T-helper 1 cell treated with Interleukin-12 subunit alpha and Interleukin-12 subunit beta and Interleukin-4 antibody, amounts not matched to agents 30 ng/mL and 1 ng/mL, for 36 hours (primary cell): Measurements from ENCODE around the gene ZNF790. TPM values are rescaled to one million over a fixed set of nuclear protein-coding genes. Genes with fewer than 3 reads are reported as not detected.

ENCODE experiments used
- intact Hi-C: fragments of 100-400 bp; cut with micrococcal nuclease; formaldehyde crosslinking; loops from one replicate; pipeline ENCODE4 v1.15.1; 2024
- total RNA-seq: library from RNA; stranded (reverse); gene quantifications from 2 replicates; pipeline ENCODE4 v1.2.3, GENCODE V29; 2022

The ZNF790 gene
- total RNA-seq: 5.7 and 6.6 TPM in 2 replicates

DNA sequence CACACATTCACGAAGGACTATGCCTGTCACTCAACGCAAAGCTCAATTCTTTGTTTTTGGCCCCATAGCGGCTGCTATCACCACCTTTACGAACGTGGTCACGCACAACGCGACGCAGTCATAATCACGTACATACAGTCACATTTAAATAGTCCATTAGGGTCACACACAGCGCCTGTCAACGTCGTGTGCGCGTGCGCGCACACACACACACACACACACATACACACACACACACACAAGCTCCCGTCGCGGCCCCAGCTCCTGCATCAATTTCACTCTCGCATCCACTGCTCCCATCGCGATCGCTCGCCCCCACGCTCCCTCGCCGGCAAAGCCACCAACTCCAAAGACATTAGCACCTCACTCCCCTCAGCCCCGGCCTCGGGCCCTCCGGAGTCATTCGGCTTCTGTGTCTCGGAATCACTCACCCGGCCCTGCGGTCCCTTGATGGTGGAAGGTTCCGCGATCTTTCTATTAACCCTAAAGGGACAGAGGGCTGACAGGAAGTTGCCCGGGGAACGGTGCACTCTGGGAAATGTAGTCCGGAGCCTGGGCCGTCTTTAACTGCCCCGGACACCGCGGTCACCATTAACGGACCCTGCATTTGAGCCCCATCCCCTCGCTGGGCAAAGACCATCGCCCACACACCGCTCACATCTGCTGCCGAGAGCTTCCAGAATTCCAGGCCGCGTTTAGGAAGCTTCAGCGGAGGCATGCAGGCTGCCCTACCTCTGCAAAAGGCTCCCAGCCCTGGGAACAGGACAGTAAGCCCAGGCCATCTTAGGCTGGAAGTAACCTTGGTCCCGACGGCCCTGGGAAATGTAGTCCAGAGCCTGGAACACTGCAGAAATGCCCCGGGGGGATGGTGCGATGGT is at the start of gene ZNF790:
ZNF790 (minus strand) TSS at position 482 of the 878 bp plus-strand sequence. CDS start 12,768 bp downstream, outside the sequence.
- intact Hi-C loops: loop anchor here (1.0 to 10.0 kb wide), 18 partner anchors 12 to 817 kb away; partner anchors contain the start of genes ZFP14, ZFP30, ZNF146 and ZNF260

DNA sequence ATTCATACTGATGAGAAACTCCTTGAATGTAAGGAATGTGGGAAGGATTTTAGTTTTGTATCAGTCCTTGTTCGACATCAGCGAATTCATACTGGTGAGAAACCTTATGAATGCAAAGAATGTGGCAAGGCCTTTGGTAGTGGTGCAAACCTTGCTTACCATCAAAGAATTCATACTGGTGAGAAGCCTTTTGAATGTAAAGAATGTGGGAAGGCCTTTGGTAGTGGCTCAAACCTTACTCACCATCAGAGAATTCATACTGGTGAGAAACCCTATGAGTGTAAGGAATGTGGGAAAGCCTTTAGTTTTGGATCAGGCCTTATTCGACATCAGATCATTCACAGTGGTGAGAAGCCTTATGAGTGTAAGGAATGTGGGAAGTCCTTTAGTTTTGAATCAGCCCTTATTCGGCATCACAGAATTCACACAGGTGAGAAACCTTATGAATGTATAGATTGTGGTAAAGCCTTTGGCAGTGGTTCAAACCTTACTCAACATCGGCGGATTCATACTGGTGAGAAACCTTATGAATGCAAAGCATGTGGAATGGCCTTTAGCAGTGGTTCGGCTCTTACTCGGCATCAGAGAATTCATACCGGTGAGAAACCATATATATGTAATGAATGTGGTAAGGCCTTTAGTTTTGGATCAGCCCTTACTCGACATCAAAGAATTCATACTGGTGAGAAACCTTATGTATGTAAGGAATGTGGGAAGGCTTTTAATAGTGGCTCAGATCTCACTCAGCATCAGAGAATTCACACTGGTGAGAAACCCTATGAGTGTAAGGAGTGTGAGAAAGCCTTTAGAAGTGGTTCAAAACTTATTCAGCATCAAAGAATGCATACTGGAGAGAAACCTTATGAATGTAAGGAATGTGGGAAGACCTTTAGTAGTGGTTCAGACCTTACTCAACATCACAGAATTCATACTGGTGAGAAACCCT is 39.1 kb upstream of the ZNF790 start:
- intact Hi-C loops: no loop called here

DNA sequence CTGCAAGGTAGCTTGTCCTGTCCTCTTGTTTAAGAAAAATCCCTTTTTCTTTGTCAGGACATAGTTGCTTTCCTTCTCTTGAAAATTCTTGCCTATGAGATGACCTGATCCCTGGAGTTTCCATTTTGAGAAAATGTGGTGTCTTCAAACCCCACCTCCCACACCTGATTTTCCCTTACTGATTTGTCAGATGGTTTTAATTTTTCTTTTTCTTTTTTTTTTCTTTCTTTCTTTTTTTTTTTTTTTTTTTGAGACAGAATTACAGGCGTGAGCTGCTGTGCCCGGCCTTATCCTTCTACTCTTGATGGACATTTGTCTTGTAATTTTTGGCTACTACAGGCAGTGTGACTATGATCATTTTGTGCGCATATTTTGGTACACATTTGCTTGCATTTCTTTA is 13.7 kb upstream of the ZNF790 start:
- intact Hi-C loops: loop anchor here (1.0 to 10.0 kb wide), 5 partner anchors 247 to 725 kb away; partner anchors contain the start of genes ZNF382, ZNF527 and ZNF585A

DNA sequence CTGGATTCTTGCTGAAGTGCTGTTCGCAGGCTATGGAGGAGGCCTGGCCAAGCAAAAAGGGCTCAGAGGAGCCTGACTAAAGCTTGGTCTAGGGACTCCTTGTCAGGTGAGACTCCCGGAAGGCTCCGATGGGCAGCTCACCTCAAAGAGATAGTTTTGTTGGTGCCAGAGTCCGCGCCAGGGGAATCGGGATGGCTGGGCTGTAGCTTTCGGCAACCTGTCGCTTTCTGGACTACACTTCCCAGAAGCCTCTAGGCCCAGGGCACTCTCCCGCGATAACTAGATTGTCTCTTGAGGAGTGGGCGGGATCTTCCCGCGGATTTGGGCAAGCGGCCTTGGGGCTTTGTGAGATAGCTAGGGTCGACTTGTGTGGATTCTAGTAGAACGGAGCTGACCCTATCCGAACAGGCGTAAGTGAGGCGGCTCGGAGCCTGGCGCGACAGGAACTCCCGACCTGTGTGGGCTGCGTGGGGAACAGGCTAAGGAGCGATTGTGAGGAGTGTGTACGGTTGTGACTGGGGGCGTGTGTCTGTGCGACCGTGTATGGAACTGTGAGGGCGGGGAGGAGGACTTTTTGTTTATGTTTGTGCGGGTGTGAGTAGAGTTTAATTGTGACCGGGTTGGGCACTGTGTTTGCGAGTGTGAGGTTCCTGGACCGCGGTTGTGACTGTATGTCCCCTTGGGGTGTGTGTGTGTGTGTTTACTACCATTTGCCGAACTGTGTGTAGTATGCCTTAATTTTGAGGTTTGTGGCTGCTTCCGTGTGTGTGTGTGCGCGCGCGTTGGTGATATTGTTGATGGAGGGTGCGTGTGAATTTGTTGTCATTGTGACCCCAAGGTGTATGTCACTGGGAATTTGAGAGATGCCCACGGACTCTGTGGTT is 12.6 kb upstream of the ZNF790 start, which contains the start of gene ZNF345:
ZNF345 (plus strand) TSS at position 318 of the 884 bp plus-strand sequence. CDS start 25,955 bp downstream, outside the sequence.
- intact Hi-C loops: loop anchor here (1.0 to 10.0 kb wide), 24 partner anchors 12 to 928 kb away; partner anchors contain the start of genes ZFP14, ZFP82, ZNF260 and ZNF382

DNA sequence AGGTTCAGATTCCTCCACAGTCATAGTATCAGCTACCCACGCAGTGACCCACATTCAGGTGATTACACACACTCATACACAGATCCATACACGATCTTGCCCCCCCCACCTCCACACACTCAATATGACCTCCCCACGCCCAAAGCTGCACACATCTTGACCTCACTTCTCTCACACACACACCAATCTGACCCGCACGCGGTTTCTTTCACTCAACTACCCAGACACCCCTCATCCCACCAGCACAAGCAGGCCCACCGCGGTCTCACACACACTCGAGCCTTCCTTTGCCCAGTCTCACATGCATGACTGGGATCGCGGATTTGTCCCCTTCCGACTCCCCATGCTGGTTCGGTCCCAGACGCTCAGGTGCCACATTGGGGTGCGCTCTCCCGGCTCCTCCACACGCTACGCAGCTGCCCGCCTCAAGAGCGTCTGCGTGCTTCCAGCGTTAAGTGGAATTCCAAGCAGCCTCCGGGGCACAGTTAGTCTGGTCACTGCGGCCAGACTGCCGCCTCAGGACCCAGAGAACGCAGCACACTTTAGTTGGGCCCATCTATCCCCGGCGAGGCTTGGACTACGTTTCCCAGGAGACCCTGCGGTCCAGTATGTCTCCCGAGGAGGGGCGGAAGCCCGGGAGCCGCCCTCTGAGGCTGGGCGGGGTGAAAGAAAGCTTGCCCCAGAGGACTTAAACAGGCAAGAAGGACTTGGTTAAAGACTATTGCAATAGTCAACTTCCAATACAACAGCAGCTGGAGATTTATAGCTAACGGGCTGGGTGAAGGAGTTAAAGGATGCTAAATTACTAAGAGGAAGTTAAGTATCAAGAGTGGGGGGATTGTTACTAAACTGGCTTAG is 11.7 kb upstream of the ZNF790 start:
- intact Hi-C loops: loop anchor here (1.0 to 10.0 kb wide), 23 partner anchors 12 to 929 kb away; partner anchors contain the start of genes ZFP14, ZFP82, ZNF260 and ZNF382

DNA sequence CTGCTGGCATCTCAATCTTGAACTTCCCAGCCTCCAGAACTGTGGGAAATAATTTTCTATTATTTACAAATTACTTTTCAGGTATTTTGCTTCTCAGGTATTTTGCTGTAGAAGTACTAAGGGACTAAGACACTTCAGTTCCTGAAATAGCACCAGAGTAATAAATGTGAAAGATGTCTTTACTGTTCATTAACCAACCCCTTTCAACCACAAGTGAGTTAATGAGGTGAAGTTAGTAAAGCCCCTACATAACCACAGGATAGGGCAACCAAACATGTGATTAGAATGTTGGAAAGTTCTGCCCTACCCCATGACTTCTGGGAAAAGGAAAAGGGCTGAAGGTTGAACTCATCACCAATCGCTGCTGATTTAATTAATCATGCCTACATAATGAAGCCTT is 9.8 kb upstream of the ZNF790 start:
- intact Hi-C loops: no loop called here

DNA sequence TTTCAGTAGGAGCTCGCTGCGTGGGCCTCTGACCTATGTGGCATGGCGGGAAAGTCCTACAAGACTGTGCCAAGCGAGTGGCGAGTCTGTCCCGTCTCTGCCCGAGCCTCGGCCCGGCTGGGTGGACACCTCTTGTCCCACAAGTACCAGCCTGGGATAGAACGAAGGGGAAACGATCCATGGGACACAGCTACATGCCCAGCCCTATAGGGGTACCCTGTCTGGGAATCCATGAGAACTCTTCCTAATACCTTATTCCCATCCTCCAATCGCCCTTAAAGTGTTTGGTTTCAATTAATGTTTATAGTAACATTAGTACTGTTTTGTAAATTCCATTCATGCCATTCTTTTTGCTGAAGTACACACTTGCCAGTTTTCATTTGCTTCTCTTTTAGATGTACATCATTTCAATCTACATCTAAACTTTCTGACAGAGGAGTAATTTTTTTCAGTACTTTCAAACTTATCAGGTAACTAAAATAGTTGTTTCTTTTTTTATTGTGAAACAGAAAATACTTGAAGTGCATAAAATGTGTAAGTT is 667 bp upstream of the ZNF790 start:
- intact Hi-C loops: loop anchor here (1.0 to 10.0 kb wide), 18 partner anchors 11 to 816 kb away; partner anchors contain the start of genes ZFP14, ZFP30, ZNF146 and ZNF260

DNA sequence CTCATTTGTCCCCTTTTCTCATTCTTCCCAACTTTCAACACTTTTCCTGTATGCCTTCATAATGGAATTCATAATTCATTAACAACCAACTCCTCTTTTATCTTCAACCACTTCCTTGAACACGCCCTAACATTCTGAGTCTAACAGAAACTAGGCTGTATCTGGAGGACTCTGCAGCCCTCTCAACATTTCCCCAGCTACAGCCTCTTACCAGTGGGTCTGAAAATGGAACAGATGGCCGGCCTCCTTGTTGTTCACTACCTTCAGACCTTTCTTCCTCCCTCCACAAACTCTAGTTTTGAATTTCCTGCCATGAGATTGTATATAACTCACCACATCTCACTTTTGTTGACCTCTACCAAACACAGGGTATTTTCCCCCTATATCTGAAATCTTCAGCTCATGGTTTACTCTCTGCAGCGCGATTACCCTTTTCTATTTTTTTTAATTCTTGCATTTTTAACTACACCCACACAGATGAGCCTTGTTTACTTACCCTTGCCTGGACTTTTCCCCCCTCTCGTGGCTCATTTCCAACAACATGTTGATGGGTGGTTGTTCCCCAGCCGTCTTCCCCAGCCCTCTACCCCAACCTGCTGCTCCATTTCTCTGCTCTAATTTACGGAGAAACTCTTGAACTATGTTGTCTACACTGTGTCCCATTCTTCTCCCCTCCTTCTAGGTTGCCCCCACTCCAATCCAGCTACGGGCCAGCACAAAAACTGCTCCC is 846 bp downstream of the ZNF790 start:
- intact Hi-C loops: loop anchor here (5.0 to 10.0 kb wide), 4 partner anchors 265 to 817 kb away; partner anchors contain the start of genes ZFP30, ZNF383 and ZNF529

DNA sequence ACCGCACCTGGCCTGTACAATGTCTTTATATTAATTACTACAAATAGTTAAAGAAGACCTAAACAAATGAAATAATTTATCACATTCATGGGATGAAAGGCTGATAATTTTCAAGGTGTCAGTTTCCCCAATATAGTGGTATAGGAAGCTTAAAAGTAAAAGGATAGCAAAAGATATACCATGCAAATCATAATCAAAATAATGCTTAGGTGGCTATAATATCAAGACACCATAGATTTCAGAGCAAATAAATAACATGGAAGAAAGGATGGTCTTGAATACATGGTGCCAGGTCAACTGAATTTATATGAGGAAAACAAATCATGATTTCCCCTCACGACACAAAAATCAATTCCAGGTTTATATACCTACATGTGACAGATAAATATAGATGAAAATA is 4.8 kb downstream of the ZNF790 start:
- intact Hi-C loops: loop anchor here (10.0 kb wide), 1 partner anchor 821 kb away; the partner anchor contains the start of gene ZFP30

DNA sequence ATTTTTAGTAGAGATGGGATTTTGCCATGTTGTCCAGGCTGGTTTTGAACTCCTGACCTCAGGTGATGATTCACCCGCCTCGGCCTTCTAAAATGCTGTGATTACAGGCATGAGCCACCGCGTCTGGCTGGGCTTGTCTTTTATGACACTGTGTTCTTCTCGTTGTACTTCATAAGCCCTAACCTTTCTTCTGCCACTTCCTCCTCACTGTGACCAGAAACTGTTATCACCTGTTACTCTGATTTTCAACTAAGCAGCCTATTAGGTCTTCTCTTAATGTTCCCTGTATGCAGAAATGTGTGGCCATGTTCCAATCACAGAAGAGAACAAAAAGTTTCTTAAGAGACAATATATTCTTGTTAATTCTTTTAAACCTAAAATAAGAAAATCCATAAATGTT is 16.4 kb downstream of the ZNF790 start:
- intact Hi-C loops: no loop called here

DNA sequence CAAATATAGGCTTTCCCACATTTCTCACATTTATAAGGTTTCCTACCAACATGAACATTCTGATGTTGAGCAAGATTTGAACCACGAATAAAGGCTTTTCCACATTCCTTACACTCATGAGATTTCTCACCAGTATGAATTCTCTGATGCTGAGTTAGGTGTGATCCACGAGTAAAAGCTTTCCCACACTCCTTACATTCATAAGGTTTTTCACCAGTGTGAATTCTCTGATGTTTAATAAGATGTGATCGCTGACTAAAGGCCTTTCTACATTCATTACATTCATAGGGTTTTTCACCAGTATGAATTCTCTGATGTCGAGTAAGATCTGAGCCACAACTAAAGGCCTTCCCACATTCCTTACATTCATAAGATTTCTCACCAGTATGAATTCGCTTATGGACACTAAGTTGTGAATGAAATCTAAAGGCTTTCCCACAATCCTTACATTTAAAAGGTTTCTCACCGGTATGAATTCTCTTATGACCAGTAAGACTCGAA is 19.0 kb downstream of the ZNF790 start:
- intact Hi-C loops: no loop called here

DNA sequence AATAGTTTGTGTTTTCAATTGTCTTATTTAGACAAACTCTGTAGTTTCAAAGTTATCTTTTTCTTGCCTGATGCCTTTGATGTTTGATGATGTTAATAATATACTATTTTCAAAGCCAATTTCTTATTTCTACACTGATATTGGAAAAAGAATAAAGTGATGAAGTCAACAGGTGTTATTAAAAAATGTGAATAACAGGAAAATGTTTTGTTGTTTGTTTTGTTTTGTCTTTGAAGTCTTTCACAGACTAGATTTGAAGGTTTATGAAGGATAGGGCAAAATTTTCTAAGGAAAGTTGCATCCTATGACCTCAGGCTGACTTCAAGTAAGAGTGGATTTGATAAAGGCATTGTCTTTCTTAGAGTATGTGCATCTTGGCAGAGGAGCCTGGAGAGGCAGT is 31.2 kb downstream of the ZNF790 start:
- intact Hi-C loops: no loop called here

DNA sequence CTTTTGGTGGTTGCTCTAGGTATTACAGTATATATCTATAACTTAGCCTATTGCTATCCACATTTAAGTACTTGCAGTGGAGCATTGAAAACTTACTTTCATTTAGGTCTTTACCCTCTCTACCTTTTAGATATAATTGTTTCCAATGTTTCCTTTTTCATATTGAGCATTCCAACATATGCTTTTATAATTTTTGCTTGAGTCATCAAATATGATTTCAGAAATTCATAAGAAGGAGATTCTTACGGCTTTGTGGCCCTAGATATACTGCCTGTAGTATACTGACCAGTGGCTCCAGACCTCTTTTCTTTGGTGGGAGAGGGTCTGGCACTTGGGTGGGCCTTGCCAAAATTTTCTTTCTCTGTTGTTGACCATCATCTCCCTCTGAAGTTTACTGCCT is 32.8 kb downstream of the ZNF790 start:
- intact Hi-C loops: no loop called here

DNA sequence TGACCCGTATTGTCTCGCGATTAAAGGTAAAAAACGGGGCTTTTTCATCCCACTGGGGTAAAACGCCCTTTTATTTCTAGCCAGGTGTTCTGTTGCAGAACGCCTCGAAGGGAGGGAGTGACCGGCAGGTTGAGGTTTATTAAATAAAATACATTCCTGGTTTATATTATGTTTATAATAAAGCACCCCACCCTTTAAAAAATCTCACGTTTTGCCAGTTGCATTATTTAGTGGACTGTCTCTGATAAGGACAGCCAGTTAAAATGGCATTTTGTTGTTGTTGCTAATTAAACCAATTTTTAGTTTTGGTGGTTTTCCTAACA is 40.4 kb downstream of the ZNF790 start:
- intact Hi-C loops: loop anchor here (1.0 to 10.0 kb wide), 6 partner anchors 25 to 517 kb away; partner anchors contain the start of genes ZNF345, ZNF566, ZNF568 and ZNF790

DNA sequence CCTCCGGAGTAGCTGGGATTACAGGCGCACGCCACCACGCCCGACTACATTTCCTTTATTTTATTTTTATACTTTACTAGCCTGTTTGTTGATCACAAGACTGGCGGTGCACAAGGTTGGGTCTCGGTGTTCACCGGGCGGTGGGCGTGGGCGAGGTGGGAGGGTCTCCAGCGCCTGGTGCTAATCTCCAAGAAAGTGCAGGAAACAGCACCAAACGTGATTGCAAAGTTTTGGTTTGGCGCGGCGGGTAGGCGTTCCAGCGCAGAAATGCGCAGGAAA is 41.5 kb downstream of the ZNF790 start:
- intact Hi-C loops: loop anchor here (10.0 kb wide), 1 partner anchor 518 kb away; no protein-coding TSS in a partner anchor

DNA sequence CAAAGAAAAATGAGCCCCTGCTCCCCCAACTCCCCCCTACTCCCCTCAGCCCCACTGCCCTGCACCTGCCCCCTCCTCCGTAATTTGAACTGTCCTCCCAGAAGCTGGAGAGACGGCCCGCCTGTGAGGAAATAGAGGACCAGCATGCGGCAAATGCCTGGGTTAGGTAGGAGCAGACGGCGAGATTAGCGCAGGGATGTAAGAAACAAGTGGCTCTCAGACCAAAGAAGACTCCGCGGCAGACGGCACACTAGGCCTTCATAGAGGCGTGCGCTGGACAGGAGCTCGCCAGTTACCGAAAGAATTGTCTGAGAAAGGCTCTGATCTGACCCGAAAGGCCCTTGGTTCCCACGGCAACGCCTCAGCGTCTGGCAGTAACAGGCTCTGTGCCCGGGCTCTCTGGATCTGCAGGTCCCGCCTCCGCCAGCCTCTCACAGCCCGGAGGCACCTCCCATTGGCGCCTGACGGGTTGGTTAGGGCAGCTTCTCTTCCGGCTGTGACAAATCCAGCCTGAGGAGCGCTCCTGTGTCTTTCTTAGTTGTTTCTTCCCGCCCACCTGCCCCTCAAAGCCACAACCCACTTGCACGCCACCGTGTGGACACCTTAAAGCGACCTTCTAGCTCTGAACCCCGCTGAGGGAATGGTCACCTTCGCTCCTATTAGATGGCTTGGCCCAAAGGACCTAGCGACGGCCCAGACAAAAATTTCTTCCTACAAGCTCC is 46.6 kb downstream of the ZNF790 start:
- intact Hi-C loops: loop anchor here (10.0 kb wide), 1 partner anchor 523 kb away; no protein-coding TSS in a partner anchor

DNA sequence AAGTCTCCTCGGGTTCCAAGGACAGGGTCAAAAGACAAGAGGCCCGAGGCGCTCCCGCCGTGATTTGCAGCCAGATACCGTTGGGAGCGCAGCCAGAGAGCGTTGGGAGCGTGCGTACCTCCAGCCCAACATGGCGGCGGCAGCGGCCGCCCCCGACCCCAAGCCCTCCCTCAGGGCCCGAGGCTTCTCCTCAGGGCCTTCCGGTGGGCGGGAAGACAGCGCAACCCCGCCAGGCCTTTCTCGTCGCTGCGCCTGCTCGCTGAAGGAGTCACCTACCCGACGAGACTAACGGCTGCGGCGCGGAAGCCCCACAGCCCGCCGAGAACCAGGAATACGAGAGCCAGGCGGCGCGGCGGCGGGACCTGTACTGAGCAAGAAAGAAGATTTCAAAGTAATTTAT is 62.4 kb downstream of the ZNF790 start:
- intact Hi-C loops: loop anchor here (10.0 kb wide), 2 partner anchors 879 to 1031 kb away; partner anchors contain the start of genes IGFLR1, LIN37, PSENEN and U2AF1L4
